IMR-90 (cell line): ENCODE measurements around the gene DNAH8. TPM values are rescaled to one million over a fixed set of nuclear protein-coding genes. Genes with fewer than 3 reads are reported as not detected.

Experiments
- ATAC-seq: fragments of 200-7000 bp; cut with Tn5 transposase; 2 replicates; pipeline ENCODE4 v1.9.1; 2020; ENCODE audit warnings: low read depth, mild to moderate bottlenecking, moderate library complexity
- BruUV-seq: library from RNA; stranded (reverse); fragments of 400-500 nt; replicated peaks from 2 replicates; lab custom pipeline; 2021; lab: Mats Ljungman, UMichigan
- CTCF ChIA-PET: fragments of 300-600 bp; formaldehyde crosslinking; extraction: SDS; loops from one replicate; lab custom pipeline; 2021; ENCODE audit warnings: antibody characterized with exemption; lab: Yijun Ruan, JAX
- POLR2A ChIA-PET: fragments of 300-600 bp; sonication (Branson Sonifier 250); formaldehyde crosslinking; loops from one replicate; lab custom pipeline; 2022; ENCODE audit warnings: antibody characterized with exemption; ENCODE audit not compliant: unreplicated experiment; lab: Charles Lee
- DNase-seq: peaks from one replicate; pipeline ENCODE4 v3.0.0; 2013
- H2AFZ ChIP-seq: replicated peaks from 2 replicates; pipeline ENCODE3; 2013; ENCODE audit warnings: low read length, mild to moderate bottlenecking; ENCODE audit not compliant: poor library complexity
- H2AK5ac ChIP-seq: 2 replicates; pipeline ENCODE4 v1.6.1; 2013; ENCODE audit warnings: low read depth, low read length, inconsistent platforms
- H2AK9ac ChIP-seq: replicated peaks from 2 replicates; pipeline ENCODE3; 2013; ENCODE audit warnings: mild to moderate bottlenecking, low read depth, low read length, moderate library complexity; ENCODE audit not compliant: poor library complexity
- H2BK120ac ChIP-seq: 2 replicates; pipeline ENCODE4 v1.6.1; 2013; ENCODE audit warnings: low read depth, low read length, inconsistent platforms
- H2BK15ac ChIP-seq: 3 replicates; pipeline ENCODE4 v1.6.1; 2013; ENCODE audit warnings: low read depth, low read length, inconsistent platforms
- H2BK20ac ChIP-seq: 2 replicates; pipeline ENCODE4 v1.6.1; 2013; ENCODE audit warnings: low read depth, mild to moderate bottlenecking, inconsistent platforms, low read length, moderate library complexity
- H2BK5ac ChIP-seq: 2 replicates; pipeline ENCODE4 v1.6.1; 2013; ENCODE audit warnings: mild to moderate bottlenecking, low read depth, low read length, inconsistent platforms; ENCODE audit not compliant: poor library complexity, severe bottlenecking
- H3K14ac ChIP-seq: replicated peaks from 2 replicates; pipeline ENCODE4 v1.6.1; 2013; ENCODE audit warnings: low read depth, low read length, inconsistent platforms
- H3K18ac ChIP-seq: 2 replicates; pipeline ENCODE4 v1.6.1; 2013; ENCODE audit warnings: low read depth, low read length, control low read depth
- H3K23ac ChIP-seq: 2 replicates; pipeline ENCODE4 v1.6.1; 2013; ENCODE audit warnings: low read depth, low read length, inconsistent platforms
- H3K27ac ChIP-seq: 2 replicates; pipeline ENCODE4 v1.5.1; 2013; ENCODE audit warnings: mild to moderate bottlenecking, control low read depth, low read length; ENCODE audit not compliant: insufficient read depth
- H3K27me3 ChIP-seq: 2 replicates; pipeline ENCODE4 v1.6.1; 2013; ENCODE audit warnings: low read length; ENCODE audit not compliant: control insufficient read depth, insufficient read depth
- H3K36me3 ChIP-seq: 2 replicates; pipeline ENCODE4 v1.6.1; 2013; ENCODE audit warnings: low read length, mixed read lengths; ENCODE audit not compliant: control insufficient read depth, insufficient read depth
- H3K4ac ChIP-seq: 2 replicates; pipeline ENCODE4 v1.6.1; 2013; ENCODE audit warnings: low read depth, low read length, inconsistent platforms
- H3K4me1 ChIP-seq: 2 replicates; pipeline ENCODE4 v1.6.1; 2013; ENCODE audit warnings: low read length, mixed read lengths; ENCODE audit not compliant: control insufficient read depth, insufficient read depth
- H3K4me2 ChIP-seq: 2 replicates; pipeline ENCODE4 v1.6.1; 2013; ENCODE audit warnings: low read depth, mild to moderate bottlenecking, control low read depth, low read length, moderate library complexity
- H3K4me3 ChIP-seq: 2 replicates; pipeline ENCODE4 v1.5.1; 2013; ENCODE audit warnings: low read depth, mild to moderate bottlenecking, control low read depth, low read length, moderate library complexity; ENCODE audit not compliant: insufficient read depth
- H3K56ac ChIP-seq: 2 replicates; pipeline ENCODE4 v1.6.1; 2013; ENCODE audit warnings: low read length, inconsistent platforms; ENCODE audit not compliant: insufficient read depth; ENCODE audit errors: extremely low read depth
- H3K79me1 ChIP-seq, 2 experiments: 2 replicates each; pipeline ENCODE4 v1.6.1; 2013; ENCODE audit warnings: low read length in 2 of 2, inconsistent platforms in 1 of 2, low read depth in 1 of 2
- H3K9ac ChIP-seq: 2 replicates; pipeline ENCODE4 v1.6.1; 2013; ENCODE audit warnings: low read depth, low read length, control low read depth
- H3K9me1 ChIP-seq: 2 replicates; pipeline ENCODE4 v1.6.1; 2013; ENCODE audit warnings: low read length, inconsistent platforms; ENCODE audit not compliant: insufficient read depth
- H3K9me3 ChIP-seq: 2 replicates; pipeline ENCODE4 v1.6.1; 2013; ENCODE audit warnings: low read length; ENCODE audit not compliant: control insufficient read depth, insufficient read depth
- H4K20me1 ChIP-seq: 2 replicates; pipeline ENCODE4 v1.6.1; 2013; ENCODE audit warnings: low read length, inconsistent platforms; ENCODE audit not compliant: insufficient read depth
- H4K5ac ChIP-seq: 2 replicates; pipeline ENCODE4 v1.6.1; 2013; ENCODE audit warnings: mild to moderate bottlenecking, low read depth, low read length, control low read depth
- H4K8ac ChIP-seq, 2 experiments: 2 replicates each; pipeline ENCODE4 v1.6.1; 2013; ENCODE audit warnings: low read depth in 2 of 2, low read length in 2 of 2, control low read depth in 1 of 2, inconsistent platforms in 1 of 2
- H4K91ac ChIP-seq: 2 replicates; pipeline ENCODE4 v1.6.1; 2013; ENCODE audit warnings: low read depth, low read length, inconsistent platforms; ENCODE audit not compliant: insufficient read depth
- BHLHE40 ChIP-seq: fragments of 150-350 bp; IDR thresholded peaks from 2 replicates; pipeline ENCODE4 v1.6.1; 2016; ENCODE audit warnings: mild to moderate bottlenecking, low read depth, low read length
- WGBS, 2 experiments: methylation state at CpG; one replicate each; pipeline versions ENCODE4 v1.1.5 to v1.1.7; 2013; ENCODE audit warnings: missing lambda C conversion rate in 2 of 2; ENCODE audit not compliant: insufficient read length in 1 of 2; ENCODE audit errors: extremely low coverage in 2 of 2; 5-methylcytosine and 5-hydroxymethylcytosine counted together
- dilution Hi-C: fragments of 300-500 bp; cut with HindIII; formaldehyde crosslinking; loops from one replicate; pipeline ENCODE4 v1.14.3; 2018; ENCODE audit warnings: low sequenced_read_pairs; ENCODE audit not compliant: unreplicated experiment
- in situ Hi-C: fragments of 300-500 bp; cut with MboI; formaldehyde crosslinking; loops from 3 replicates; pipeline ENCODE4 v1.14.3; 2019; ENCODE audit warnings: low sequenced_read_pairs, inconsistent platforms, mixed read lengths
- intact Hi-C: fragments of 100-400 bp; cut with micrococcal nuclease; formaldehyde crosslinking; loops from 2 replicates; pipeline ENCODE4 v1.10.0; 2022
- polyA plus RNA-seq, 3 experiments: library from polyadenylated mRNA; depleted of rRNA; stranded (reverse); fragments of >200 nt; gene quantifications; 2 replicates each; pipeline ENCODE4 v1.2.3, GENCODE V29; 2012; ENCODE audit warnings: low replicate concordance in 1 of 3
- total RNA-seq: library from RNA; depleted of rRNA; stranded (reverse); fragments of >200 nt; gene quantifications from 2 replicates; pipeline ENCODE4 v1.2.3, GENCODE V29; 2012

DNAH8 gene
- total and polyA plus RNA-seq, 2 of the 4 experiments (the other 2 are of a cell fraction): not detected

GRCh38 chr6:39053016-39053624 lies 338.0 kb downstream of the DNAH8 start:
- Histone ChIP-seq H3K36me3 (no peaks in the 10 kb centered on the region), H3K4me3 (no peak overlapping the region), H3K4me1 (no peaks in the 10 kb centered on the region), H2AFZ (no peak overlapping the region), H2BK20ac (no peak overlapping the region), H3K18ac (no peak overlapping the region), H2BK5ac (no peak overlapping the region), H2AK9ac (peak overlapping the region; percentile 42), H3K79me1 (no peaks in the 10 kb centered on the region), H3K4me2 (no peak overlapping the region), H4K91ac (no peak overlapping the region), H3K9me3 (no peaks in the 10 kb centered on the region), H4K5ac (no peak overlapping the region), H3K27ac (no peak overlapping the region), H3K56ac (no peak overlapping the region), H3K14ac (no peak overlapping the region), H3K23ac (no peak overlapping the region), H4K8ac (no peak overlapping the region), H3K27me3 (peaks cover 24% of the 10 kb centered on the region), H3K4ac (no peak overlapping the region), H4K20me1 (no peaks in the 10 kb centered on the region), H2BK15ac (no peak overlapping the region), H3K9ac (no peak overlapping the region), H3K9me1 (no peaks in the 10 kb centered on the region), H2AK5ac (no peak overlapping the region), H2BK120ac (no peak overlapping the region)
- no peak for DNase-seq
- intact Hi-C loops: no loop called here
- 0% methylated on average over 2 of the region's 4 CpGs; no CpG with 5 or more reads in 1 of the 2 experiments for WGBS, 2 experiments
- in situ Hi-C loops: no loop called here
- BruUV-seq: no TSS peak
- no peak for ATAC-seq
- ChIA-PET POLR2A (no interaction called here), CTCF (no interaction called here)
- dilution Hi-C loops: no loop called here
- no peak for TF ChIP-seq BHLHE40
